Left colon (tissue), 2 donors: ENCODE measurements around the gene CHD5. TPM values are rescaled to one million over a fixed set of nuclear protein-coding genes. Genes with fewer than 3 reads are reported as not detected.

ENCODE experiments used
- ATAC-seq: fragments of 200-7000 bp; cut with Tn5 transposase; one replicate; pipeline ENCODE4 v1.9.1; 2020; ENCODE audit warnings: mild to moderate bottlenecking, moderate library complexity
- DNase-seq, 2 donors: peaks; one replicate each; pipeline ENCODE4 v3.0.0-alpha.2; 2020
- intact Hi-C, 2 donors: fragments of 100-400 bp; cut with DNase I in 1 of 2; cut with micrococcal nuclease in 1 of 2; formaldehyde crosslinking; loops; one replicate each; pipeline versions ENCODE4 v1.11.2 to v1.14.0; 2022; cut with DNase I, micrococcal nuclease
- total RNA-seq, 2 donors: library from RNA; stranded (reverse); fragmentation: NEBNext Ultra II Directional; extraction: Animal tissue kit (Norgen Biotek cat#: 25700); gene quantifications; one replicate each; pipeline ENCODE4 v1.2.1, GENCODE V29; 2021
- donor health status: DM: no; HTN: no; CAD: no.
- donor health status: DM: yes; HTN: yes; CAD: no.

The CHD5 gene
- total RNA-seq, 2 donors from 2014 or later = 0.18 to 0.20 TPM

- no peak for DNase-seq
- ATAC-seq = no peak
Measured at GRCh38 chr1:6107409-6108356, 72.4 kb downstream of the CHD5 start.

GRCh38 chr1:6106977-6107376 lies 73.1 kb downstream of the CHD5 start:
- DNase-seq (no peak), ATAC-seq (no peak)
- intact Hi-C loops = no loop called here

More at GRCh38 chr1:6107409-6108356, 72.4 kb downstream of the CHD5 start:
- intact Hi-C loops = no loop called here

- DNase-seq (no peak), ATAC-seq (no peak)
- intact Hi-C loops = no loop called here
Measured at GRCh38 chr1:6106321-6106731, 73.8 kb downstream of the CHD5 start.

GRCh38 chr1:6105763-6106162 lies 74.4 kb downstream of the CHD5 start:
- intact Hi-C loops = no loop called here
- ATAC-seq (no peak), DNase-seq (no peak)

- intact Hi-C loops = no loop called here
- no peak for DNase-seq
- no peak for ATAC-seq
Measured at GRCh38 chr1:6105218-6105679, 74.9 kb downstream of the CHD5 start.

- DNase-seq = no peak
- intact Hi-C loops = no loop called here
Measured at GRCh38 chr1:6104631-6105030, 75.5 kb downstream of the CHD5 start.

GRCh38 chr1:6103854-6104530 lies 76.1 kb downstream of the CHD5 start:
- intact Hi-C loops = no loop called here
- ATAC-seq = no peak
- DNase-seq = no peak

More at GRCh38 chr1:6104631-6105030, 75.5 kb downstream of the CHD5 start:
- ATAC-seq = no peak

GRCh38 chr1:6103111-6103853 lies 76.8 kb downstream of the CHD5 start:
- intact Hi-C loops = no loop called here
- ATAC-seq (no peak), DNase-seq (no peak)

GRCh38 chr1:6102532-6102845 lies 77.6 kb downstream of the CHD5 start:
- ATAC-seq = no peak
- no peak for DNase-seq

GRCh38 chr1:6101826-6102531 lies 78.1 kb downstream of the CHD5 start:
- intact Hi-C loops = no loop called here
- DNase-seq = no peak
- no peak for ATAC-seq

More at GRCh38 chr1:6102532-6102845, 77.6 kb downstream of the CHD5 start:
- intact Hi-C loops = no loop called here

GRCh38 chr1:6100861-6101783 lies 79.0 kb downstream of the CHD5 start:
- no peak for ATAC-seq
- DNase-seq = no peak
- intact Hi-C loops = no loop called here

- intact Hi-C loops = no loop called here
- peak in 1 of 2 donors; percentile 23 for DNase-seq
- peak; percentile 46 for ATAC-seq
Measured at GRCh38 chr1:6099787-6100765, 80.0 kb downstream of the CHD5 start.

- ATAC-seq = no peak
- intact Hi-C loops = no loop called here
- DNase-seq = no peak
Measured at GRCh38 chr1:6099297-6099696, 80.8 kb downstream of the CHD5 start.

GRCh38 chr1:6098303-6099215 lies 81.6 kb downstream of the CHD5 start:
- intact Hi-C loops = no loop called here
- DNase-seq (no peak), ATAC-seq (no peak)

GRCh38 chr1:6097824-6098223 lies 82.3 kb downstream of the CHD5 start:
- DNase-seq (no peak), ATAC-seq (no peak)

More at GRCh38 chr1:6097824-6098223, 82.3 kb downstream of the CHD5 start:
- intact Hi-C loops = no loop called here
